NCI-H2081 treated with DMSO at 0.1 percent for 48 hours (cell line): ENCODE data around the gene BRD3.

ENCODE experiments used
- DNase-seq: peaks from one replicate; lab custom pipeline; 2025; lab: John Stamatoyannopoulos, UW

BRD3 gene

DNA sequence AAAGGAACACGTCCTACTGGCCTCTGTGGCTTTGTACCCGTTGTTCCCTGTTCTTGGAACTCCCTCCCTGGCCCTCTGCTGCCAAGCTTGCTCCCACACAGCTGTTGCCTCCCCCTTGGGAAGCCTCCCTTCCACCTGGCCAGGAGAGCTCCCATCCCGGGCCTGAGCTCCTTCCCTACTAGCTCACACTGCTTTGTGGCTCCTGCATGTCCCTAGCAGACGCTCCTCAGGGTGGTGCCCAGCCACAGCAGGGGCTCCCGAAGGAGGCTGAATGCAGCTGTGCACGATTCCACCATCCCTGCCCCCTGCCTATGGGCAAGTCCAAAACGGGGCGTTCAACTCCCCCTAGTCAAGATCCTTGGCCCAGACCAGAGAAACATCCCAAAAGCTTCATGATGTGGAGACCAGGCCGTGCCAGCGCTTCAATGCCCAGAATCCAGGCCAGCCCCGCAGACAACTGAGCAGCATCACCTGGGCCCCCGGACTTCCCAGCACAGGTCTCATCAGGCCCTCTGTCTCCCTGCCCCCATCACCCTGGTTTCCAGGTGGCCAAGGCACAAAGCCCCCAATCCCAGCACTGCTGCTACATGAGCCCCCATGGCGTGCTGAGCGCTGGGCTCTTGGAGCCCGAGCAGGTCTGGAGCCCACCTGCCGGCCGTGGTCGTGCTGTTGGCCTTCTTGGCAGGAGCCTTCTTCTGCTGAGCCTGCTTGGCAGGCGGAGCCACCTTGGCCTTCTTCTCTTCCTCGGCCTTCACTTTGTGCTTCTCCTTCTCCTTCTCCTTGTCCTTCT lies 28.2 kb downstream of the BRD3 start:
- DNase-seq, result no peak

DNA sequence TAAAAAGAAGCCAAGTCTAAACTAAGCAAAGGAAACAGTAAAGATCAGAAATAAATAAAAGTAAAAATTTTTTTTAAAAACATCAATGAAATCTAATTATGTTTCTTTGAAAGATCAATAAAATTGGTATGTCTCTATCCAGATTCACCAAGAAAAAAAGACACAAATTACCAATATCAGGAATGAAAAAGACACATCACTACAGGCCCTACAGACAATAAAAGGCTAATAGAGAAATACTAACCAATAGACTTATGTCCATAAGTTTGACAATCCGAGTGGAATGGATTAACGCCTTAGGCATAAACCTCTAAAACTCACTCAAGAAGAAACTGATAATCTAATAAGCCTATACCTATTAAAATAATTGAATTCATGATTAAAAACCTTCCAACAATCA lies 30.2 kb downstream of the BRD3 start:
- DNase-seq, result no peak

DNA sequence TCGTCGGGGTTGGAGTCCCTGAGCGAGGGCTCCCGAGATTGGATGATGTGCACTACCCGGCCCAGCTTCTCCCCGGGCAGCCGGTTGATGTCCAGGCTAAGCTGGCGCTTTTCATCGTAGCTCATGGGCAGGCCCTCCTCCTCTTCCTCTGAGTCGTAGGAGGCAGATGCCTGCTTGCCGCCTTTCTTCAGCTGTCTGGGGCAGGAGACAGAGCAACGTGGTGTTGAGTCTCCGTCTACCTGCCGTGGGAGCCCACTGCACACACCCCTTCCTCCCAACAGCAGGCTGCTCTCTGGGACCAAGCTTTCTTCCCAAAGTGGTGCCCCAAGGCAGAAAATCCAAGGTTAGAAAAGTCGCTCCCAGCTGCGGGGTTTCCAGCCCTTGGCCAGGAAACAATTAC lies 31.7 kb downstream of the BRD3 start:
- DNase-seq, result no peak

DNA sequence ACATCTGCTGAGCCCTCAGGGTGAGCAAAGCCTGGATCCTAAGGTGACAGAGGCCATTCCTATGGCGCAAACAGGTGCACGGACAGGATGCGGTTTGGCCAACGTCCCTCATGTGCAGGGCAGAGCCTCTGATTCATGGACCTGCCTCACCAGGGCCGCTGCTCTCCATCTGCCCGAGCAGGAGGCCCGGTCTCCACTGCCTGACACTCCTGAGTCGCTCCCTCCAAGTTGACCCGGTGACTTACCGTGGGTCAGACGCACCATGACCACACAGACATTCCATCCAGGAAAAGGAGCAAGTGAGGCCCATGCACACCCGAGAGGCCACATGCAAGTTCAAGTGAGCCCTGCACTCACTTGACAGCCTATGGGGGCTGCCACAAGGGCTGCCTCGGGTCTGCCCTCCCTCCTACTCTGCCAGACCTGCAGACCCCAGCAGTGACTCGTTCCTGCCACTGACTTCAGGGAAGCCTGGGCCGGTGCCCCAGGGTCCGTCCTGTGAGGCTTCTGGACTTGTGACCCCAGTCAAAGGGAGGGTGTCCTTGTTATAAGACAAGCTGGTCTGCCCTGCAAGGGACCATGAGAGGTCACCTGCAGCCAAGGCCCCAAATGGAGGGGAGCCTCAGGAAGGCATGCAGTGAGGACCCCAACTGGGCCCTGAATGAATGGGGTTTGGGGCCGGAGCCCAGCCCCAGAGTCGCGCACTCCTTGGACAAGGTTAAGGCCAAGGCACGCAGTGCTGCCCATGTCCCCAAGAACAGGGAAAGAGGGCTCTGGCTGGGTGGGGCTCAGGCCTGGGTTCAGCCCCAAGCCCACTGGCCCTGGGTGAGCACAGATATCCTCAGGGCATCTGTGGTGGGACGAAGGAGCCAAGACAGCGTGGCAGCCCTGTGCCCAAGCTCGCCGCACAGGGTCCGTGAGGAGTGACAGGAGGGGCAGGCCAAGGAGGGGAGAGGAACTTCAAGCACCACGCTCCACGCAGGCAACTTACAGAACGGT lies 32.5 kb downstream of the BRD3 start:
- no peak for DNase-seq

DNA sequence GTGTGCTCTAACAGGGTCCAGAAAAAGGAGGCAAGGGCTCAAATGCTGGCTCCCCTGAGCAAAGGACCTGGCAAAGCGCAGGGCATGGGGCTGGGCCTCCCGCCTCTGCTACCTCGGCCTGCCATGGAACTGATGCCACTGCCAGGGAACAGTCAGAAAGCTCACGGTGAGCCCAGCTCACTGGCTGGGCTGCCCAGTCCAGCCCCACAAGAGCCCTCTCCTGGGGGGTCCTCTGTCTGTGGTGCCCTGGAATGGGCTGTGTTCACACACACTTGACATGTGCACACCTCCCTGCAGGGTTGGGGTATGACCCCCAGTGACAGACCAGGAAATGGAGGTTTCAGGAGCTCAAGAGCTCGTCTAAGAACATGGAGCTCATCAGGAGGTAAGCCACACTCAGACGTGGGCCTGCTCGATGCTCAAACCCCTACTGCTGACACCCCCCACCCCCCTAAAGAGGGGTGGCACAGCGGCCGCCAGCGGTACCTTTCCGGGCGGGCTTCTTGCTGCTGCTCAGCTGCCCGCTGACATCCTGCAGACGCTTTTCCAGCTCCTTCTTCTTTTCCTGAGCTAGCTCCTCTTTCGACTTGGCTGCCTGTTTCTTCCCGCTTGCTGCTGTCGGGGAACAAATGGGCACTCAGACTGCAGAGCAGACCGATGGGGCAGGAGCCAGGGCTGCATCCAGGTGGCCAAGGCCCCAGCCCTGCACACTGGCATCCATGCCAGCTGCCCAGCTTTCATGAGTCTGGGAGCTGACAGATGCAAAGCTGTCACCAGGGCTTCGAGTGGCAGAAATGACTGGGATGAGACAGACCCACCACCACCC lies 33.4 kb downstream of the BRD3 start:
- DNase-seq, result no peak

DNA sequence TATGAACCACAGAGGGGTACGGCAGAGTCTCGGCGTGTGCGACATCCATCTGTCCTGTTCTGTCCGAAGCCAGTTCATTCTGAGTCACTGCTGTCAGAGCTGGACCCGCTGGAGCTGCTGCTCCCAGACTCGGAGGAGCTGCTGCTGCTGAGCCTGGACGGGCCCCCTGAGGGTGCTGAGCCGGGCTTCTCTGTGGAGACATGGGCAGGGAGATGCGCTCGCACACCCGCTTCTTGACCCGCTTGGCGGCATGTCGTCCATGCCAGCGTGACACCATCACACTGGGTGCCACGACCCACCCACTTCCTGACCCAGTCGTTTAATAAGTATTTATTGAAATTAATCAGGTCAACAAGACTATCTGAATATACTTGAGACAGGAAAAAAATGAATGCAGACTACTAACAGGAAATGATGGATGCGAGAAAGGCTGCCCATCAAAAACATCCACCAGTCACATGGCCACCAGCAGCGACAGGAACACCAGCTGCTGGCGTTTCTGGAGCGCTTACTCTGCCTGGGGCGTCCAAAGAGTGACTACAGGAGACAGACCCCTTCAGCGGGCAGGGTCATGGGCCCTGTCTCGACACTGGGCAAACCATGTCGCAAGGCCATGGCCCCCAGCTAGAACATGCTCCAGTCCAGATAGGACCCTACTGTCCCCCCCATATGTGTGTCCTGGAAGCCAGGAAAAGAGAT lies 34.2 kb downstream of the BRD3 start:
- DNase-seq, result no peak

DNA sequence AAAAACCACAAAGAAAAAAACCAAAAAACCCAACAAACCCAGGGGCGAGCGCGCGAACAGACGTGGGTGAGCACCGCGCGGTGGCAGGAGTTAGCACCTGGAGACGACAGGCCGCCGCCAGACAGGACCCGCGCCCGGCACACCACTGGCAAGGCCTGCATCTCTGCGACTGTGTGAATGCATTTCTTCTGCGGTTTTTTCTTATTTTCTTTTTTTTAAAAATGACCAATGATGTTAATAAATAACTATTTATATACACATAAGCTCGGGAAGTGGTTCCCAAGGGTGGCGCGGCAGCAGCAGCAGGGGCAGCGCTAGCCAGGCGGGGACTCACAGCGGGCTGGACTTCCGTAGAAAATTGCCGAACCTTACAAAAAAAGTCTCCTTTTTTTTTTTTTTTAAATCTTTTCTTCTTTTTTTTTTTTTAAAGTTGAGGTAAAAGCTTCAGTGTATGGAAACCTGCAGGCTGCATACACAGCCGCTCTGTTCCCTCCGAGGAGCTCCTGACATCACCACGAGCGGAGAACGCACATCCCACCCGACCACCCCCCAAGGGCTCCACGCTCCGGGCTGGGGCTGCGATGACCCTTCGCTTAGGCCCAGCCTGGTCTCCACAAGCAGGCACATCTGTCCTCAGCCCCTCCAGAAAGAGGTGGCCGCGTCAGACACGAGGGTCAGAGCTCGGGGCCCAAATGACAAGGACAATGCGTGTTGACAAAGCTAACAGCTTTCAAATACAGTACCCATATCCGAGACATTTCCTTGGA lies 35.2 kb downstream of the BRD3 start:
- DNase-seq, result no peak

DNA sequence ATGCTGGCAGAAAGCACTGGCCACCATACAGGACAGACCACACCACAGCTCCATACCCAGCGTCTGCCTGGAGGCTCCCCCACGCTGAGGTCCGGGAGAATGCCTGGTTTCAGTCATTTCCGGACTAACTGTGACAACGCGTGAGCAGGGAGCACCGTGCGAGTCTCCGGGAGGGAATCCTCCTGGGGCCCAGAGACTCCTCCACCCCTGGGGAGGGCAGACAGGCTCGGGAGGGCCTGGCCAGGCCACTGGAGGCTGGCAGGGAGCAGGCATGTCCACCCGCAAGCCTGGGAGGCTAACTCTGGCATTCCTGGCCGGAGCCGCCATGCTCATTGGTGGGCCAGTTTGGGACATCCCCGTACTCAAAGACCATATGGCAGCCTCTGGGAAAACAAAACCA lies 36.0 kb downstream of the BRD3 start:
- DNase-seq, result no peak

DNA sequence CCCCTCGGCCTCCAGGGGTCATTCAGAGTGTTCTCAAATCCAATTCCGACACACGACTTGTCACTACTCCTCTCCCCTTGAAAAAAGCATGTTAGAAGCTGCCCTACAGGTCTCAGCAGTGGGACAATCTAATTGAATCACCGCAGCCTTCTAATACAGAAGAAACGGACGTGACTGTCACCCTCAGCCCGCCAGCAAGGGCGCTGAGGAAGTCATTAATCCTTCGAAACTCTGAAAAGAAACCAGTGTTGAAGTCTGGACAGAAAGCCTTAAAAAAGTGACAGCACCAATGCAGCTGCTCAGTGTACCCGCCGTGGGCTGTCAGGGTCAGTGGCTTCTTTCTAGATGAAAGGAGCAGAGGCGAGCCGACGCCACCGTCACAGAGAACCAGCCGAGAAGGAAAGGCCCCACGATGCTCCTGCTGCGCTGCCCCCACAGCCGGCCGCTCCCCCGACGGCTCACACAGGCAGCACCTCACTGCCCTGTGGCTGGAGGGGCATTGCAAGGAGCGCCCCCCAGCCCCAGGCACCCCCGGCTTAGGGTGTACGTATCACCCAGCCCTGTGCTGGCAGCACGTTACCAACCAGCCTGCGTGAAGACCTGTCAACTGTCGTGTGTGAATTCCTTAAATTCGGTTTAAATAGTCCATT lies 36.9 kb downstream of the BRD3 start:
- DNase-seq, result no peak

DNA sequence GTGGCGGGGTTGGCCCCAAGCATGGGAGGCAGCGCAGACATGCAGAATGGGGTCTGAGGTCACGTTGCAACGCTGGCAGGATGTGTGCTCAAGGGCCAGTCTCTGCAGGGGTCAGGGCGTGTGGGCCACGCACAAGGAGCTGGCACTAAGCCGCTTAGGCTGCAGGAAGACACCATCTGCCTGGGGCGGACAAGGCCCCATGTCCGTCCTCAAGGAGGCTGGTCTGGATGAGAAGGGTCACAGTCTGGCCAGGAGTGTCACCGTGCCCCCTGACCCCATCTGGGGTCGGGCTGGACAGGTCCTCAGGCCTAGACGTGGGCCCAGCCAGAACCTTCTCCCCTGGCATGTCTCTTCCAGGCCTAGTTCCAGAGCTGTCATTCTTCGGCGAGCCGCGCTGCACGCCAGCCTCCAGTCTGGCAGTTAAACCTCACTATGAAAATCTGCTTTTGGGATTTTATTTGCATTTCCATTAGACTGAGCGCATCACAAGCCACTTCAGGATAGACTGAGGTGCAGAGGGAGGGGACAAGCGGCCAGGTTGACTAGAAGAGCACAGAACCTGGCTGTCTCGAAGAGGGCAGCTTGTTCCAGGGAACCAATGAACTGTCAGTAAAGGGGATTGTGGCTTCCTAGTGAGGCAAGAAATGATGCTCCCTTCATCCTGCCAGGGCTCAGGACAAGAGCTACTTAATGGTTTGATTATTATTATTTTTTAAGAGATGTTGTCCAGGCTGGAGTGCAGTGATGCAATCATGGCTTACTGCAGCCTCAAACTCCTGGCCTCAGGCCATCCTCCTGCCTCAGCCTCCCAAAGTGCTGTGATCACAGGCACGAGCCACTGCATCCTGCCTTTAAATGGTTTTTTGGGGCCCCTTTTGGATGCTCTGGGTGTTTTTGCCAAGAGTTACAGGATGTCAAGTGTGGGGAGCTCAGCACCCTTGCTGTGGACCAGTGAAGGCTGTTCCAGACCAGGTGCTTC lies 38.3 kb downstream of the BRD3 start:
- DNase-seq, result no peak

DNA sequence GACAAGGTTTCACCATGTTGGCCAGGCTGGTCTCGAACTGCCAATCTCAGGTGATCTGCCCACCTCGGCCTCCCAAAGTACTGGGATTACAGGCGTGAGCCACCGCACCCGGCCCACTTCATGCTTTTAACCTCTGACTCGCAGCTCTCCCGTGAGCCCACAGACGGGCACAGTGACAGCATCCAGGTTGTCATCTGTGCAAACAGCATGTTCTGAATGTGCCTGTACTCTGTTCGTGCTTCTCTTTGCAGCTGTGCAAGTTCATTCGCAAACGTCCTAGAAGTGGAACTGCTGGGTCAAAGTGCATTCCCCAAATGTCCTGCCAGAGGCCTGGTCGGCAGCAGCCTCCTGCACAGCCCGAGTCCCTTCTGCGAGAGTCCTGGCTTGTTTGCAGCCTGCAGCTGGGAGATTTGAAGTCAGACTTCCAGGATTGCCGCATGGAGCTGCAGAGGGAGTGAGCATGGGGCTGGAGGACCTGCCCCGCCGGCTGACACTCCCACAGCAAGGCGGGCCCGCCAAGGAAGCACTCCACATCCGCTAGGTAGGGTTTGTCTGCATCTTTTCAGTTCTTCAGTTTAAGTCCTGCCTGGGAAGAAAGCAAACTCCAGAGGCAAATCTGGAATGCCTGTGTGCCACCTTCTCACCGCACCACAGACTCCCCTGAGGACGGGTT lies 39.1 kb downstream of the BRD3 start:
- no peak for DNase-seq

DNA sequence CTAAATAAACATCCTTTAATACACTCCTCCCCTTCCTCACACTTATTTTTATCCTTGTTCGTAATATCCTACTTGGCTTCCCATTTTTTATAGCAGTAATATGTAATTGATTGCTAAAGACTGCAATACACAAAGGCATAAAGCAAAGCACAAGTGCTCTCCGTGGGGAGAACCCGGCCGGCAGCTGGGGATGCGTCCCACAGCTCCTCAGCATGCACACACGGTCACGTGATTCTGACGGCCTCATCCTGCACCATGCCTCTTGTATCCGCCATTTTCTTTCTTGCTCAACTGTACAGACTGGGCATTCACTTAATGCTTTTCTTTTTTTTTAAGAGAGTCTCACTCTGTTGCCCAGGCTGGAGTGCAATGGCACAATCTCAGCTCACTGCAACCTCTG lies 39.8 kb downstream of the BRD3 start:
- no peak for DNase-seq

DNA sequence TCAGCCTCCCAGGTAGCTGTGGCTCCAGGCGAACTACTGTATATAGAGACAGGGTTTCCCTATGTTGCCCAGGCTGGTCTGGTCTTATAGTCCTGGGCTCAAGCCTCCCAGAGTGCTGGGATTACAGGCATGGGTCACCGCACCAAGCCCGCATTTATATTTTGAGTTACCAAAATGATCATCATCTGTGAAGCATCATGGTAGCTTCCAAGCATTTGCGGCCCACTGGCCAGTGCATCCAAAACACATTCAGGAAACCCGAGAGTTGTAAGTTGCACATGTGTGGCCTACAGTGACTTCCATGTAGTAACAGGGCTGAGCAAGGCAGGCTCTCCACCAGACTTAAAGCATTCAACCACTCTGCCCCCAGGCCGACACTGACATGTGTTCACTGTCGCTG lies 40.3 kb downstream of the BRD3 start:
- DNase-seq, result no peak

DNA sequence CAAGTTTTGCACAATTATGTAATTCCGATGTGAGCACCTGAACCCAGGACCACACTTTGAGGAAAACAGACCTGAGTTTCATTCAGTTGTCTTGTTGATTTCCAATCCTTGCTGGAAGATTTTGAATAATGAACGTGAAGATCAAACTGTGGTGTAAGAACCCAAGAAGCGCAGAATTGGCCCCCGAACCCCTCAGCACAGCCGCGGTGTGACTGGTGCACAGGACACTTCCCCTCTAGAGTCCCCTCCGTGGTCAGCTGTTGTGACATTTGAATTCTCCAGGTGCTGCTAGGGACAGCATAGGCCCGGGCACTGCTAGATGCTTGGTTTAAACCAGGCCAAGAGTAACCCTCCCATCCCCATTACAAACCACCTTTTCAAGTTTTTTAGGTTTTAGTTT lies 40.8 kb downstream of the BRD3 start:
- no peak for DNase-seq

DNA sequence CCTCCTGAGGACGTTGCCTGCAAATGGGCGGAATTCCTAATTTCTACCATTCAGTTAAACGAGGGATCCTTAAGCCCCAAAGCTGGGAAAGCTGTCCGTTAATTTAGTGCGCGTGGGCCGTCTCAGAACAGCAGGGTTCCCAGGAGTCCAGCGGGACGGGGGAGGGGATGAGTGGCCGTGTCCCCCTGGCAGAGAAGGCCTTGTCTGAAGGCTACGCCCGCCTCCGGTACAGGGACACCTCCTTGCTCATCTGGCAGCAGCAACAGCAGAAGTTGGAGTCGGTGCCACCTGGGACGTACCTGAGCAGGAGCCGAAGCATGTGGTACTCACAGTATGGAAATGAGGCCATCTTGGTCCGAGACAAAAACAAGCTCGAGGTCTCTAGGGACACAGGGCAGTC lies 41.2 kb downstream of the BRD3 start:
- DNase-seq, result no peak

DNA sequence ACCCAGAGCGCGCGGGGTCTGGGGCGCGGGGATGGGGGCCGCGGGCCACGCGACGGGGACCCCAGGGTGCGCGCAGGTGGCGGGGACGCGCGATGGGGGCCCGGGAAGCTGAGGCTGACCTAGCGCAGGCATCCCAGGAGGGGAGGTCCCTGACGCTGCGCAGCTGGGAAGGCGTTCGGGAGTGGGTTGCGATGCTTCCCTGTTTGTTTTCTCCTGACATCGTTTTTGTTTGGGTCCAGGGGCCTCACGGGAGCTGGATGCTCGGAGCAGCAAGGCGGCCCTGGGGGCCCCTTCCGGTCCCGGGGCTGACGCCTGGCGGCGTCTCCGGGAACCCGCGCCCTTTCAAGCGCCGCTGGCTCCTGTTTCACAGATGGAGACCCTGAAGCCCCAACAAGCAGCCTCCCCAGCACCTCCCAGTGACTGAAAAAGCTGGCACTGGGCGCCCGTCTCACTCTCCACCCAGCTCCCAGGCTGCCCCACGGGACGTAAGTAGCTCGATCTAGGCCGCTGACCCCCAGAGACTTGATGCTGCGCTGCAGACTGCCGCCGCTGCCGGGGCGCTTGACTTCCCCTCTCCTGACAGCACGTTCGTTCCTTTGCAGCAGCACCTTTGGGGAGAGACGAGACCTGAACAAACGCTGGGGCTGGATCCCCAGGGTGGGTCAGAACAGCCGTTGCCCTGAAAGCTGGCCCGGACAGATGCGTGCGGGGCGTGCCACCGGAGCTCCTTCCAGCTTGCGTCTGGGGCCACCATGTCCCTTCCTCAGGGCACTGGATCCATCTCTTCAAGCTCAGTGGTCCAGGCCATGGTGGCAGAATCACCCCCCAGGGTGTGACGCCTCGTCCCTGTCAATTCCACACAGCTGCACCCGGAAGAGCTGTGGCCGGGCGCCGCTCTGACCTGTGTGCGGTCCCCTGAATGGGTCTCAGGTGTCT lies 42.0 kb downstream of the BRD3 start:
- DNase-seq, result no peak

DNA sequence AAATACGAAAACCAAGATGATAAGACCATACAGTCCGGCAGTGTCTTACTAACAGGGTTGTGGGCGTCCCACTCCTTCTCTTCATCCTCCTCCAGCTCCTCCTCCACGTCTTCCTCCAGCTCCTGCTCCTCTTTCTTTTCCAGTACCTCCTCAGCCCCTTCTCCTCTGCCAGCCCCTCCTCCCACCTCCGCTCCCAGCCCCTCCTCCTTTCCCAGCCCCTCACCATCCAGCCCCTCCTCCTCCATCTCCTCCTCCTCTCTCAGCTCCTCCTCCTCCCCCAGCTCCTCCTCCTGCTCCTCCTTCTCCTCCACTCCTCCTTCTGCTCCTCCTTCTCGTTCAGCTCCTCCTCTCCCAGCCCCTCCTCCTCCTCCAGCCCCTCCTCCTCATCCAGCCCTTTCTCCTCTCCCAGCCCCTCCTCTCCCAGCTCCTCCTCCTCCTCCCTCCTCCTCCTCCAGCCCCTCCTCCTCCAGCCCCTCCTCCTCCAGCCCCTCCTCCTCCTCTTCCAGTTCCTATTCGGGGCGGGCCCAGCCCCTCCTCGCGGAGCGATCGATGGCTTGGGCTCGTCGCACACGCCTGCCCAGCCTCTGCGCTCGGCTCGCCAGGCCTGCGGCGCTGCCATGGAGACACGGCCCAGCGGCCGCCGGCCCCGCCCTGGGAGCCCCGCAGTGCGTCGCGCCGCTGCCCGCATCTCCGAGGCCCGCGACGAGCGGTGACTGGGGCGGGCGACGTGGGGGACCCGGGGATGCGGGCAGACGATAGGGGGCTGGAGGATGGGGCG lies 42.8 kb downstream of the BRD3 start, which contains the start of gene BRD3OS:
Gene BRD3OS (plus strand): TSS at position 654 of the 778 bp plus-strand sequence. CDS start 1,267 bp downstream, outside the sequence.
- DNase-seq, result peak; percentile 47
